CD14-positive monocyte (primary cell): ENCODE data around the gene SMIM33. TPM values are rescaled to one million over a fixed set of nuclear protein-coding genes. Genes with fewer than 3 reads are reported as not detected.

Experiments
- DNase-seq, 3 donors: peaks; one replicate each; pipeline ENCODE4 v3.0.0-alpha.2; 2011 to 2022
- H2AFZ ChIP-seq: 2 replicates; pipeline ENCODE4 v1.6.0; 2012; ENCODE audit warnings: mild to moderate bottlenecking, low read depth, low read length, inconsistent platforms; ENCODE audit not compliant: insufficient read depth, poor library complexity, severe bottlenecking
- H3K27ac ChIP-seq, 2 donors: 1 replicate in 1 of 2; 2 replicates in 1 of 2; pipeline ENCODE4 v1.5.1; 2012 to 2013; ENCODE audit warnings: low read length in 2 of 2, control low read depth in 1 of 2, inconsistent platforms in 1 of 2, low read depth in 1 of 2, mild to moderate bottlenecking in 1 of 2
- H3K27me3 ChIP-seq, 2 donors: one replicate each; pipeline versions ENCODE4 v1.6.0 to v1.6.1; 2011 to 2013; ENCODE audit warnings: low read length in 2 of 2; ENCODE audit not compliant: control insufficient read depth in 2 of 2, insufficient read depth in 2 of 2
- H3K36me3 ChIP-seq, 2 donors: replicated peaks in 1 of 2; 1 replicate in 1 of 2; 2 replicates in 1 of 2; pipeline versions ENCODE4 v1.5.1 to v1.6.1; 2012 to 2013; ENCODE audit warnings: low read length in 2 of 2, control low read depth in 1 of 2, inconsistent platforms in 1 of 2, mild to moderate bottlenecking in 1 of 2; ENCODE audit not compliant: insufficient read depth in 2 of 2, control insufficient read depth in 1 of 2
- H3K4me1 ChIP-seq, 2 donors: 1 replicate in 1 of 2; 2 replicates in 1 of 2; pipeline versions ENCODE4 v1.5.1 to v1.6.1; 2012 to 2013; ENCODE audit warnings: low read length in 2 of 2, control low read depth in 1 of 2, inconsistent platforms in 1 of 2, mild to moderate bottlenecking in 1 of 2, moderate library complexity in 1 of 2; ENCODE audit not compliant: insufficient read depth in 2 of 2, control insufficient read depth in 1 of 2
- H3K4me2 ChIP-seq: replicated peaks from 2 replicates; pipeline ENCODE3; 2012; ENCODE audit warnings: low read length, moderate library complexity, mild to moderate bottlenecking; ENCODE audit not compliant: poor library complexity, severe bottlenecking; ENCODE audit errors: extremely low read depth
- H3K4me3 ChIP-seq, 3 experiments: fragments of 200-600 bp in 1 of 3; sonication (generic) in 1 of 3; replicated peaks in 1 of 3; 1 replicate in 2 of 3; 2 replicates in 1 of 3; pipeline ENCODE4 v1.5.1; 2011 to 2013; ENCODE audit warnings: low read length in 3 of 3, mild to moderate bottlenecking in 3 of 3, control low read depth in 2 of 3, low read depth in 2 of 3, inconsistent platforms in 1 of 3, moderate library complexity in 1 of 3
- H3K79me2 ChIP-seq: 2 replicates; pipeline ENCODE4 v1.6.0; 2012; ENCODE audit warnings: mild to moderate bottlenecking, control low read depth, inconsistent platforms, low read length, moderate library complexity; ENCODE audit not compliant: insufficient read depth
- H3K9ac ChIP-seq: 2 replicates; pipeline ENCODE4 v1.6.0; 2017; ENCODE audit warnings: low read length, mild to moderate bottlenecking; ENCODE audit not compliant: insufficient read depth, poor library complexity, severe bottlenecking
- H3K9me3 ChIP-seq, 2 donors: replicated peaks in 1 of 2; 1 replicate in 1 of 2; 2 replicates in 1 of 2; pipeline versions ENCODE4 v1.5.1 to v1.6.1; 2012 to 2013; ENCODE audit warnings: low read length in 2 of 2, control low read depth in 1 of 2; ENCODE audit not compliant: control insufficient read depth in 1 of 2, insufficient read depth in 1 of 2
- H4K20me1 ChIP-seq: 2 replicates; pipeline ENCODE4 v1.6.0; 2012; ENCODE audit warnings: mild to moderate bottlenecking, low read length, control low read depth, moderate library complexity; ENCODE audit not compliant: insufficient read depth
- H3K27ac Mint-ChIP-seq, 7 donors: one replicate each; pipeline ENCODE4 v1.8.0; 2020; ENCODE audit warnings: mild to moderate bottlenecking in 7 of 7, mixed read lengths in 7 of 7, moderate library complexity in 6 of 7, inconsistent platforms in 2 of 7
- H3K27me3 Mint-ChIP-seq, 3 donors: one replicate each; pipeline ENCODE4 v1.8.0; 2021 to 2022; ENCODE audit warnings: low read depth in 3 of 3, mild to moderate bottlenecking in 3 of 3, mixed read lengths in 3 of 3, moderate library complexity in 3 of 3, inconsistent platforms in 1 of 3
- H3K36me3 Mint-ChIP-seq, 2 donors: one replicate each; pipeline ENCODE4 v1.8.0; 2020; ENCODE audit warnings: mixed read lengths in 2 of 2, inconsistent platforms in 1 of 2, mild to moderate bottlenecking in 1 of 2
- H3K4me1 Mint-ChIP-seq: one replicate; pipeline ENCODE4 v1.8.0; 2020; ENCODE audit warnings: mild to moderate bottlenecking, mixed read lengths
- H3K4me3 Mint-ChIP-seq, 2 donors: one replicate each; pipeline ENCODE4 v1.8.0; 2020; ENCODE audit warnings: mild to moderate bottlenecking in 2 of 2, mixed read lengths in 2 of 2, moderate library complexity in 1 of 2
- H3K9me3 Mint-ChIP-seq, 7 donors: one replicate each; pipeline ENCODE4 v1.8.0; 2020 to 2022; ENCODE audit warnings: mixed read lengths in 7 of 7, mild to moderate bottlenecking in 6 of 7, moderate library complexity in 6 of 7, inconsistent platforms in 2 of 7
- WGBS: methylation state at CpG from one replicate; pipeline ENCODE4 v1.1.5; 2013; ENCODE audit warnings: missing lambda C conversion rate; ENCODE audit not compliant: insufficient coverage; 5-methylcytosine and 5-hydroxymethylcytosine counted together
- intact Hi-C, 2 donors: fragments of 100-400 bp; cut with micrococcal nuclease; formaldehyde crosslinking; loops; one replicate each; pipeline versions ENCODE4 v1.15.0 to v1.15.1; 2023
- polyA plus RNA-seq, 3 donors: library from polyadenylated mRNA; depleted of rRNA in 1 of 3; unstranded in 2 of 3; stranded (reverse) in 1 of 3; fragments of 300-500 nt in 2 of 3; fragments of >200 nt in 1 of 3; fragmentation: Illumina TruSeq in 2 of 3; gene quantifications; 1 replicate in 2 of 3; 2 replicates in 1 of 3; pipeline ENCODE4 v1.2.3, GENCODE V29; 2012 to 2021
- TF ChIP-seq, protein P1 (sequence below): fragments of 200-600 bp; IDR thresholded peaks from one replicate; pipeline ENCODE4 v1.8.0; 2022; ENCODE audit warnings: antibody characterized with exemption, mild to moderate bottlenecking

SMIM33 gene
- polyA plus RNA-seq, 3 donors: not detected

DNA sequence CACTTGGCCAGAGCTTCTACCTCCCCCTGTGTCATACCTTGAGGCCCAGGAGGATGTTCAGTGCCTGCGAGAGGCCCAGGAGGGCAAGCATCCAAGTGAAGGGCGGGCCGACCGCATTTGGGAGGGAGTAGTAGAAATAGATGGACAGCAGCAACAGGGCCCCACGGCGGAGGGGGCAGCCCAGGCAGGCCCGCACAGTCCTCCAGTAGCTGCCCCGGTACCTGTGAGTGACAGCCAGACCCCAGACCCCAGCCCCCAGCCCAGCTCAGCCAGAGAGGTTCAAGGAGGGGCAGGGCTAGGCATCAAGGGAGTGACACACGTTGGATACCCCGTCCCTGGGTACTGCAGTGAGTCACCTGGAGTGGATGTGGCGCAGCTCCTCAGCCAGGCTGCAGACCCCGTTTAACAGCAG, 10.3 kb downstream of the SMIM33 start:
- H3K79me2 ChIP-seq: peaks cover 55% of the 10 kb centered on the region
- H3K9me3 ChIP-seq: no peaks in the 10 kb centered on the region
- Mint-ChIP-seq H3K4me3 (peak overlapping the region; percentile 88 to 97), H3K27me3 (no peaks in the 10 kb centered on the region), H3K4me1 (peaks cover 77% of the 10 kb centered on the region), H3K9me3 (no peaks in the 10 kb centered on the region), H3K27ac (peak overlapping the region; percentile 75 to 99 (median 94)), H3K36me3 (peaks cover 27 to 39% of the 10 kb centered on the region in 2 donors)
- H2AFZ ChIP-seq: peak overlapping the region; percentile 83
- H4K20me1 ChIP-seq: peaks cover 46% of the 10 kb centered on the region
- 0% methylated on average over 11 of the region's 12 CpGs for WGBS
- TF ChIP-seq, protein P1, sequence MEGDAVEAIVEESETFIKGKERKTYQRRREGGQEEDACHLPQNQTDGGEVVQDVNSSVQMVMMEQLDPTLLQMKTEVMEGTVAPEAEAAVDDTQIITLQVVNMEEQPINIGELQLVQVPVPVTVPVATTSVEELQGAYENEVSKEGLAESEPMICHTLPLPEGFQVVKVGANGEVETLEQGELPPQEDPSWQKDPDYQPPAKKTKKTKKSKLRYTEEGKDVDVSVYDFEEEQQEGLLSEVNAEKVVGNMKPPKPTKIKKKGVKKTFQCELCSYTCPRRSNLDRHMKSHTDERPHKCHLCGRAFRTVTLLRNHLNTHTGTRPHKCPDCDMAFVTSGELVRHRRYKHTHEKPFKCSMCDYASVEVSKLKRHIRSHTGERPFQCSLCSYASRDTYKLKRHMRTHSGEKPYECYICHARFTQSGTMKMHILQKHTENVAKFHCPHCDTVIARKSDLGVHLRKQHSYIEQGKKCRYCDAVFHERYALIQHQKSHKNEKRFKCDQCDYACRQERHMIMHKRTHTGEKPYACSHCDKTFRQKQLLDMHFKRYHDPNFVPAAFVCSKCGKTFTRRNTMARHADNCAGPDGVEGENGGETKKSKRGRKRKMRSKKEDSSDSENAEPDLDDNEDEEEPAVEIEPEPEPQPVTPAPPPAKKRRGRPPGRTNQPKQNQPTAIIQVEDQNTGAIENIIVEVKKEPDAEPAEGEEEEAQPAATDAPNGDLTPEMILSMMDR: no peak
- H3K9ac ChIP-seq: peak overlapping the region; percentile 73
- intact Hi-C loops: no loop called here
- peak overlapping the region; percentile 91 to 92 for H3K27ac ChIP-seq
- no peaks in the 10 kb centered on the region for H3K27me3 ChIP-seq
- peak overlapping the region; percentile 51 to 85 (median 81) for H3K4me3 ChIP-seq
- peak overlapping the region; percentile 98 for H3K4me2 ChIP-seq
- peaks cover 22 to 28% of the 10 kb centered on the region in 2 donors for H3K36me3 ChIP-seq
- H3K4me1 ChIP-seq: peaks cover 71 to 85% of the 10 kb centered on the region in 2 donors
- peak in 1 of 3 donors; percentile 53 for DNase-seq

- H4K20me1 ChIP-seq: peaks cover 41% of the 10 kb centered on the region
- peak overlapping the region; percentile 73 for H3K9ac ChIP-seq
- no peaks in the 10 kb centered on the region for H3K9me3 ChIP-seq
- 0% methylated on average over 2 of the region's 5 CpGs for WGBS
- H3K79me2 ChIP-seq: peaks cover 54% of the 10 kb centered on the region
- peak overlapping the region; percentile 91 to 99 (median 96) for H3K27ac Mint-ChIP-seq
- H3K4me3 Mint-ChIP-seq: peak overlapping the region; percentile 88 to 97
- H3K4me1 ChIP-seq: peaks cover 67 to 80% of the 10 kb centered on the region in 2 donors
- H3K36me3 Mint-ChIP-seq: peaks cover 25 to 36% of the 10 kb centered on the region in 2 donors
- no peaks in the 10 kb centered on the region for H3K9me3 Mint-ChIP-seq
- DNase-seq: peak in 2 of 3 donors; percentile 53 to 57
- no peaks in the 10 kb centered on the region for H3K27me3 ChIP-seq
- H3K36me3 ChIP-seq: peaks cover 22 to 27% of the 10 kb centered on the region in 2 donors
- H3K27me3 Mint-ChIP-seq: no peaks in the 10 kb centered on the region
- peak overlapping the region; percentile 98 for H3K4me2 ChIP-seq
- intact Hi-C loops: no loop called here
- peak overlapping the region; percentile 51 to 85 (median 81) for H3K4me3 ChIP-seq
- H3K27ac ChIP-seq: peak overlapping the region; percentile 91 to 92
- peak overlapping the region; percentile 83 for H2AFZ ChIP-seq
- TF ChIP-seq, protein P1: peak; percentile 26
- peaks cover 75% of the 10 kb centered on the region for H3K4me1 Mint-ChIP-seq
Measured at GRCh38 chr5:139481580-139482049, 10.8 kb downstream of the SMIM33 start.
